ENCODE data around the gene SVEP1. TPM values are rescaled to one million over a fixed set of nuclear protein-coding genes. Genes with fewer than 3 reads are reported as not detected.

Gene SVEP1
- polyA plus RNA-seq, 1 donor: 8.7 TPM

DNA sequence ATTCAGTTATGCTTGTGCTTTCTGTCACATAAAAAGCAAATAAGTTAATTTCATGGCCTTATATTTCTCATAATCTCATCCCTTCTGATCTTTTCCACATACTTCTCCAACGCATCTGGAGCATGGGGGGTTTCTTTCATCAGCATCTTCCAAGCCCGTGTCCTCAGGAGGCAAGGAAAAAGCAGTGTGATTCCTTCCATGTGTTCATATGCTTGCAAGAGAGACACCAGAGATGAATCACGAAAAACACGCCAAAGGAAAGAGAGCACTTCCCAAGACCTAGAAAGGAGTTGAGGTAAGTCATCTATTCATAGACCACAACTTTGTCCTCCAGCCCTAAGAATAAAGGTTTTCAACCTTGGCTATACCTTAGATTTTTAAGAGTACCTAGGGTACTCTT is 26.0 kb upstream of the SVEP1 start:
- WGBS (ENCODE audit: insufficient coverage, low lambda C conversion rate): 67% methylated on average over 3 of the region's 4 CpGs
- H3K4me3 ChIP-seq (ENCODE audit: low read length): no peak overlapping the region
- H3K36me3 ChIP-seq (ENCODE audit: control insufficient read depth, insufficient read depth, low read length): no peaks in the 10 kb centered on the region
- H3K27ac ChIP-seq (ENCODE audit: low read length): no peak overlapping the region
- no peaks in the 10 kb centered on the region for H3K4me1 ChIP-seq (ENCODE audit: control insufficient read depth, insufficient read depth, low read length)
- H3K9me3 ChIP-seq (ENCODE audit: control insufficient read depth, low read depth, low read length): no peaks in the 10 kb centered on the region
- H3K27me3 ChIP-seq (ENCODE audit: control insufficient read depth, insufficient read depth, low read length): no peaks in the 10 kb centered on the region
- DNase-seq: no peak

DNA sequence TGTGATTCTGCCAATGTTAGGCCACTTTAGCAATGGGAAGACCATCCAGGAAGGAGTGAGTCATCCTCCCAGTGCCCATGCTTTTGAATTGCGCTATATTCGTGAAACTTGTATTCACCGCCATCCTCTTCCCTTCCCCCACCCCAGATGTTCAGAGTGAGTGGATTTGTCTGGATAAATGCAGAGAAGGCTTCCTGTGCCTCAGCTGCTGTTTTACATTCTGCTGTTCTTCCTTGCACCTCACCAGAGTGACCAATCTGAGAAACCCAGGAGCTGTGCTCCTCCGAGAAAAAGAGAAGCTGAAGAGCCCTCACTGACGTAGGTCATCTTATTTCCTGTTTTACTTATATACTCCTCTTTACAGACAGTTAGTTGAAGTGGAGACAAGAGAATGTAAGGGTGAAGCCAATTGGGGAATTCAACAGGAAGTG is 24.6 kb upstream of the SVEP1 start:
- Histone ChIP-seq H3K27me3 (ENCODE audit: control insufficient read depth, insufficient read depth, low read length) (no peaks in the 10 kb centered on the region), H3K4me1 (ENCODE audit: control insufficient read depth, insufficient read depth, low read length) (no peaks in the 10 kb centered on the region), H3K36me3 (ENCODE audit: control insufficient read depth, insufficient read depth, low read length) (no peaks in the 10 kb centered on the region), H3K27ac (ENCODE audit: low read length) (no peak overlapping the region), H3K4me3 (ENCODE audit: low read length) (no peak overlapping the region), H3K9me3 (ENCODE audit: control insufficient read depth, low read depth, low read length) (no peaks in the 10 kb centered on the region)
- WGBS (ENCODE audit: insufficient coverage, low lambda C conversion rate): 76% methylated on average over 2 of the region's 5 CpGs
- DNase-seq: no peak

DNA sequence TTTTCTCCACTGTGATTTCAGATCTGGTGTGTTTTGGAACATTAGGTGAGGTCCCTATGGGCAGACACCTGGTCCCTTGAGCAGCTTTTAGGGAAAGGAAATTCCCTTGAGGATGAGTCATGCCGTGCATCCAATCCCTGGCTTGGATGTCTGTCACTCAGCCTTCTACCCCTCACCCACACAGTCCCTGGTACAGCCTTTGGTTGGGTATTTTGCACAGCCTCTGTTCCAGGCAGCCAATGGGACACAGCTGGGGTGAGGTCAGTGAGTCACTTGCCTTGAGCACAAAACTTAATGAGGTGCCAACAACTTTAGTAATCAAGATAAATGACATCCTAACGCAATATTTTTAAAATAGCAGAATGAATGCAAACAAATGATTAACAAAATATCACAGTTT is 22.7 kb upstream of the SVEP1 start:
- no peak for DNase-seq
- Histone ChIP-seq H3K27ac (ENCODE audit: low read length) (no peak overlapping the region), H3K4me3 (ENCODE audit: low read length) (no peak overlapping the region), H3K9me3 (ENCODE audit: control insufficient read depth, low read depth, low read length) (no peaks in the 10 kb centered on the region), H3K36me3 (ENCODE audit: control insufficient read depth, insufficient read depth, low read length) (no peaks in the 10 kb centered on the region), H3K4me1 (ENCODE audit: control insufficient read depth, insufficient read depth, low read length) (no peaks in the 10 kb centered on the region), H3K27me3 (ENCODE audit: control insufficient read depth, insufficient read depth, low read length) (no peaks in the 10 kb centered on the region)
- WGBS (ENCODE audit: insufficient coverage, low lambda C conversion rate): 83% methylated on average over 1 of the region's 2 CpGs

DNA sequence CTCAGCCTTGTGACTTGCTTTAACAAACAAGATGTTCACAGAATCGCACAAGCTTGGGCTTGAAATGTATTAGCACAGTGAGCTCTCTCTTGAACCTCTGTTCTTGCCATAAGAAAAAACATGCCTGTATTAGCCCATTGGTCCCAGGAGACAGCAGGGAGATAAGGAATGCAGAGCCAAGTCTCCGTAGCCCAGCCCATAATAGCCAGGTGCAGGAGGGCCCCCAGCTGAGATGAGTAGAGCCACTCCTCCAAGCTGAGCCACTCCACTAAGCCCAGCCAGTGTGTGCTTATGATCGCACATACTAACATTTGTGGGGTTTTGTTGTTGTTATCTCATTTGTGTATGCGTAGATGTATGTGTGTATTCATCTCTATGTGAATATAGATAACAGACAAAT is 21.6 kb upstream of the SVEP1 start:
- no CpG with 5 or more reads among the region's 4 CpGs for WGBS (ENCODE audit: insufficient coverage, low lambda C conversion rate)

DNA sequence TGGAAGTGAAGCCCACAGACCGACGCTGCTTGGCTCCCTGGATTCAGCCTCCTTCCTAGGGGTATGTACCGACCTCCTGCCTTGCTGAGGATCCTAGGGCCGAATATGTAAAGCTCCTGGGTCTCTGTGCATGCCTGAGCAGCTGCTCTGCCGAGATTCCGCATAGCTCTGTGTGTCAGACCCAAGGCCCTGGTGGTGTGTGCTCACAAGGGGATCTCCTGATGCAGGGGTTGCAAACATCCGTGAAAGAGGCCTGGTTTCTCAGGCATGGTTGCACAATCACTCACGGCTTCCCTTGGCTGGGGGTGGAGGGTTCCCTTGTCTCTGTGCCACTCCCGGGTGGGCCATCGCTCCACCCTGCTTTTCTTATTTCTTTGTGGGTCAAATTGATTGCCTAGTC is 19.9 kb upstream of the SVEP1 start:
- Histone ChIP-seq H3K36me3 (ENCODE audit: control insufficient read depth, insufficient read depth, low read length) (no peaks in the 10 kb centered on the region), H3K4me1 (ENCODE audit: control insufficient read depth, insufficient read depth, low read length) (no peaks in the 10 kb centered on the region), H3K27me3 (ENCODE audit: control insufficient read depth, insufficient read depth, low read length) (no peaks in the 10 kb centered on the region), H3K9me3 (ENCODE audit: control insufficient read depth, low read depth, low read length) (no peaks in the 10 kb centered on the region), H3K27ac (ENCODE audit: low read length) (no peak overlapping the region), H3K4me3 (ENCODE audit: low read length) (no peak overlapping the region)
- DNase-seq: no peak
- no CpG with 5 or more reads among the region's 10 CpGs for WGBS (ENCODE audit: insufficient coverage, low lambda C conversion rate)

More for the DNA sequence above, 21.6 kb upstream of the SVEP1 start:
- no peak overlapping the region for H3K4me3 ChIP-seq (ENCODE audit: low read length)
- no peaks in the 10 kb centered on the region for H3K4me1 ChIP-seq (ENCODE audit: control insufficient read depth, insufficient read depth, low read length)
- H3K27me3 ChIP-seq (ENCODE audit: control insufficient read depth, insufficient read depth, low read length): no peaks in the 10 kb centered on the region
- H3K9me3 ChIP-seq (ENCODE audit: control insufficient read depth, low read depth, low read length): no peaks in the 10 kb centered on the region
- H3K27ac ChIP-seq (ENCODE audit: low read length): no peak overlapping the region
- H3K36me3 ChIP-seq (ENCODE audit: control insufficient read depth, insufficient read depth, low read length): no peaks in the 10 kb centered on the region
- DNase-seq: no peak

DNA sequence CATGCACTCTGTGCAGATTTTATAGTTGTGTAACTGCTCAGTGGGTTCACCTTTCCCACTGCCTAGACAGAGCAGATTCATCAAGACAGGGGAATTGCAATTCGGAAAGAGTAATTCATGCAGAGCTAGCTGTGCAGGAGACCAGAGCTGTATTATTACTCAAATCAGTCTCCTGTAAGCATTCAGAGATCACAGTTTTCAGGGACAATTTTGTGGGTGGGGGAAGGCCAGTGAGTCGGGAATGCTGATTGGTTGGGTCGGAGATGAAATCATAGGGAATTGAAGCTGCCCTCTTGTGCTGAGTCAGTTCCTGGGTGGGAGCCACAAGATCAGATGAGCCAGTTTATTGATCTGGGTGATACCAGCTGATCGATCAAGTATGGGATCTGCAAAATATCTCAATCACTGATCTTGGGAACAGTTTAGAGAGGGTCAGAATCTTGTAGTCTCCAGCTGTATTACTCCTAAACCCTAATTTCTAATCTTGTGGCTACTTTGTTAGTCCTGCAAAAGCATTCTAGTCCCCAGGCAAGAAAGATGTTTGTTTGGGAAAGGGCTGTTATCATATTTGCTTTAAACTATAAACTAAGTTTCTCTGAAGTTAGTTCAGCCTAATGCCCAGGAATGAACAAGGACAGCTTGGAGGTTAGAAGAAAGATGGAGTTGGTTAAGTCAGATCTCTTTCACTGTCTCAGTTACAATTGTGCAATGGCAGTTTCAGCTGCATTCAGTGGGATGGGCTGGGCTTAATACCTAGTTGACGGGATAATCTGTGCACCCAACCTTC is 12.7 kb upstream of the SVEP1 start:
- Histone ChIP-seq H3K4me1 (ENCODE audit: control insufficient read depth, insufficient read depth, low read length) (no peaks in the 10 kb centered on the region), H3K4me3 (ENCODE audit: low read length) (no peak overlapping the region), H3K27me3 (ENCODE audit: control insufficient read depth, insufficient read depth, low read length) (no peaks in the 10 kb centered on the region), H3K36me3 (ENCODE audit: control insufficient read depth, insufficient read depth, low read length) (no peaks in the 10 kb centered on the region), H3K27ac (ENCODE audit: low read length) (no peak overlapping the region), H3K9me3 (ENCODE audit: control insufficient read depth, low read depth, low read length) (no peaks in the 10 kb centered on the region)
- no peak for DNase-seq
- no CpG with 5 or more reads among the region's 5 CpGs for WGBS (ENCODE audit: insufficient coverage, low lambda C conversion rate)

DNA sequence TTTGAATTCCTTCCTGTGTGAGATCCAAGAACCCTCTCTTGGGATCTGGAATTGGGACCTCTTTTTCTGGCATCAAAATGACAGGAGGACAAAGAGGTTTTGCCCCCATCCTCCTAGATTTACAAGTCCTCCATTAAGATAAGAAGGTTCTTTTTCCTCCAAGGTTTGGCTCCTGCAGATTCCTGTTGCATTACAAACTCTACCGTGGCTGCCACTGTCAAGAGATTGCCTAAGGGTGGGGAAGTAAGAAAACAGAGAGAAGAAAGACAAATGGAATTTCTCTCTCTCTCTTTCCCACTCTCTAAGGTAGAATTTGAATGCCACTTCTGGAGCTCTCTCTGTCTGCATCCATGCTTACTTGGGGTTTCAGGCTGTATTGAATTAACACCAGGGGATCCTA is 12.0 kb upstream of the SVEP1 start:
- H3K9me3 ChIP-seq (ENCODE audit: control insufficient read depth, low read depth, low read length): no peaks in the 10 kb centered on the region
- no peaks in the 10 kb centered on the region for H3K4me1 ChIP-seq (ENCODE audit: control insufficient read depth, insufficient read depth, low read length)
- no peak overlapping the region for H3K27ac ChIP-seq (ENCODE audit: low read length)
- no peaks in the 10 kb centered on the region for H3K27me3 ChIP-seq (ENCODE audit: control insufficient read depth, insufficient read depth, low read length)
- H3K36me3 ChIP-seq (ENCODE audit: control insufficient read depth, insufficient read depth, low read length): no peaks in the 10 kb centered on the region
- DNase-seq: no peak
- WGBS (ENCODE audit: insufficient coverage, low lambda C conversion rate): no CpG with 5 or more reads among the region's 1 CpG
- H3K4me3 ChIP-seq (ENCODE audit: low read length): no peak overlapping the region

DNA sequence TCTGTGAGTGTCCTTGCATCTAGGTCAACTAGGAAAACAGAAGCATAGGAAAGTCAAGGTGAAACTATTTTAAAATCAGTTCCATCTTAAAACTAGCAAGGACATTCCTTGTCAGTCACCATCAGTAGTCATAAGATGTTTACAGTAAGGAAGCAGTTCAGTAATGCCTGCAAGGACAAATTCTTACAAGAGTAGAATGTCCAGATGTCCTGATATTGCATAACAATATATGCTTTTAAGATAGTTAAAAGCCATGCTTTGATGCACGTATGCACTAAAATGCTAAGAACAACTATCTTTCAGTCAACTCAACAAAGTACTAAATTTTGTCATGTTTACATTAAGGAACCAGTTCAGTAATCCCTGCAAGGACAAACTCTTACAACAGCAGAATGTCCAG is 11.3 kb upstream of the SVEP1 start:
- H3K27ac ChIP-seq (ENCODE audit: low read length): no peak overlapping the region
- H3K4me3 ChIP-seq (ENCODE audit: low read length): no peak overlapping the region

DNA sequence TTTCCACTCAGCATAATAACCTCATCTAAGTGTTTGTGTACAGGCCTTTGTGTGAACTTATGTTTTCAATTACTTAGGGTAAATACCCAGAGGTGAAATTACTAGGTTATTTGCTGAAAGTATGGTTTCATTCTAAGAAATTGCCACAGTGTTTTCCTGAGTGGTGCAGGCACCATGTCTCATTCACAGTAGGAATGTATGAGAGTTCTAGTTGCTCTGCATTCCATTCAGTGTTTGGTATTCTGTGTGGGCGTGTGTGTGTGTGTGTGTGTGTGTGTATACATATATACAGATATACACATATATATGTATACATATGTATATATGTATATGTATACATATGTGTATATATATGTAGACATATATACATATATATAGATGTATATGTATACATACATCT is 8.8 kb upstream of the SVEP1 start:
- WGBS (ENCODE audit: insufficient coverage, low lambda C conversion rate): no CpG with 5 or more reads among the region's 1 CpG
- H3K4me1 ChIP-seq (ENCODE audit: control insufficient read depth, insufficient read depth, low read length): no peaks in the 10 kb centered on the region
- H3K36me3 ChIP-seq (ENCODE audit: control insufficient read depth, insufficient read depth, low read length): no peaks in the 10 kb centered on the region
- no peak for DNase-seq
- H3K9me3 ChIP-seq (ENCODE audit: control insufficient read depth, low read depth, low read length): no peaks in the 10 kb centered on the region
- H3K27ac ChIP-seq (ENCODE audit: low read length): no peak overlapping the region
- H3K4me3 ChIP-seq (ENCODE audit: low read length): no peak overlapping the region
- H3K27me3 ChIP-seq (ENCODE audit: control insufficient read depth, insufficient read depth, low read length): no peaks in the 10 kb centered on the region

More for the DNA sequence above, 11.3 kb upstream of the SVEP1 start:
- DNase-seq: no peak
- H3K27me3 ChIP-seq (ENCODE audit: control insufficient read depth, insufficient read depth, low read length): no peaks in the 10 kb centered on the region
- no peaks in the 10 kb centered on the region for H3K9me3 ChIP-seq (ENCODE audit: control insufficient read depth, low read depth, low read length)
- H3K4me1 ChIP-seq (ENCODE audit: control insufficient read depth, insufficient read depth, low read length): no peaks in the 10 kb centered on the region
- WGBS (ENCODE audit: insufficient coverage, low lambda C conversion rate): no CpG with 5 or more reads among the region's 1 CpG
- no peaks in the 10 kb centered on the region for H3K36me3 ChIP-seq (ENCODE audit: control insufficient read depth, insufficient read depth, low read length)

DNA sequence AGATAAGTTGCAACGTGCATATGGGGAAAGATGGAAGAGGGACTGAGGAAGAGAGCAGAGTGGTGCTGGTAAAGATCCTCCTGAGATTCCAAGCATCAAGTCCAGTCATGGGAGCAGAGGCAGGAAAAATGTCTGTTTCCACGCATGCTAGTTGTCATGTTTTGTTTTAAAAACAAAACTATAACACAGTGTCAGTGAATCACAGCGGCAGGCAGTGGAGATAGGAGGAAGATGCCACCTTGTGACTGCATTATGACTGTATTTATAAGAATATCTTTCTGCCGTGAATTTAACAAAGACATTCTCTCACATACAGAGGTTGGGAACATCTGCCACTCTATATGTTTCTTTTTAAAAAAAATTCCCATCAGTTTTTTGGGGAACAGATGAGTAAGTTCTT is 3.7 kb upstream of the SVEP1 start:
- H3K4me1 ChIP-seq (ENCODE audit: control insufficient read depth, insufficient read depth, low read length): no peaks in the 10 kb centered on the region
- peaks cover 30% of the 10 kb centered on the region for H3K27me3 ChIP-seq (ENCODE audit: control insufficient read depth, insufficient read depth, low read length)
- H3K27ac ChIP-seq (ENCODE audit: low read length): no peak overlapping the region
- peaks cover 3% of the 10 kb centered on the region for H3K9me3 ChIP-seq (ENCODE audit: control insufficient read depth, low read depth, low read length)
- no peak for DNase-seq
- no peak overlapping the region for H3K4me3 ChIP-seq (ENCODE audit: low read length)
- no peaks in the 10 kb centered on the region for H3K36me3 ChIP-seq (ENCODE audit: control insufficient read depth, insufficient read depth, low read length)
- no CpG with 5 or more reads among the region's 4 CpGs for WGBS (ENCODE audit: insufficient coverage, low lambda C conversion rate)

DNA sequence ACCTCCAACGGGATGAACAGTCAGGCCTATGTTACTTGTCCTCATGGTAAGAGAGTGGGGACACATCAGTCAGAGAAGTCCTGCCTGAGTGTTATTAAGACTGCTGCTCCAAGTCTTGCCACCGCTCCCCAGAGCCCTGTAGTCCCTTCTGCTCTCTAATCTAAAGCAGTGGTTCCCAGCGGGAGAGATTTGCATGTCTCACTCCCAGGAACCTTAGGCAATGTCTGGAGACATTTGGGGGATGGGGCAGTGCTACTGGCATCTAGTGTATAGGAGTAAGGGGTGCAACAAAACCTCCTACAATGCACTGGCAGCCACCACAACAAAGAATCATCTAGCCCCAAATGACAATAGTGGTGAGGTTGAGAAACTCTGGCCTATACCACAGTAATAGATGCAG is 2.6 kb upstream of the SVEP1 start:
- no peaks in the 10 kb centered on the region for H3K36me3 ChIP-seq (ENCODE audit: control insufficient read depth, insufficient read depth, low read length)
- no peaks in the 10 kb centered on the region for H3K4me1 ChIP-seq (ENCODE audit: control insufficient read depth, insufficient read depth, low read length)
- no peak overlapping the region for H3K4me3 ChIP-seq (ENCODE audit: low read length)
- peaks cover 30% of the 10 kb centered on the region for H3K27me3 ChIP-seq (ENCODE audit: control insufficient read depth, insufficient read depth, low read length)
- no CpG with 5 or more reads among the region's 3 CpGs for WGBS (ENCODE audit: insufficient coverage, low lambda C conversion rate)
- no peak overlapping the region for H3K27ac ChIP-seq (ENCODE audit: low read length)
- H3K9me3 ChIP-seq (ENCODE audit: control insufficient read depth, low read depth, low read length): peaks cover 3% of the 10 kb centered on the region
- DNase-seq: no peak

Data from large intestine (tissue), 3 donors.